WTC11 (cell line): ENCODE data around the gene SIPA1L3.

Experiments
- ATF1 ChIP-seq: sonication (generic); formaldehyde crosslinking; IDR thresholded peaks from 2 replicates; pipeline ENCODE4 v1.8.1; 2023; ENCODE audit warnings: mild to moderate bottlenecking, moderate library complexity, missing genetic modification reagents
- ESRRA ChIP-seq: sonication (generic); formaldehyde crosslinking; IDR thresholded peaks from 2 replicates; pipeline ENCODE4 v1.8.1; 2022; ENCODE audit warnings: mild to moderate bottlenecking, missing genetic modification reagents, borderline replicate concordance
- NFATC4 ChIP-seq: fragments of 250-450 bp; sonication (Bioruptor Pico); IDR thresholded peaks from 2 replicates; pipeline ENCODE4 v1.9.0; 2021; ENCODE audit warnings: mild to moderate bottlenecking
- NR1H2 ChIP-seq: sonication (generic); formaldehyde crosslinking; IDR thresholded peaks from 2 replicates; pipeline ENCODE4 v1.9.0; 2021; ENCODE audit warnings: mild to moderate bottlenecking, moderate library complexity, missing genetic modification reagents
- TCF7 ChIP-seq: sonication (generic); formaldehyde crosslinking; IDR thresholded peaks from 2 replicates; pipeline ENCODE4 v1.8.0; 2022; ENCODE audit warnings: mild to moderate bottlenecking, low read depth, missing genetic modification reagents, moderate library complexity
- TEAD4 ChIP-seq: sonication (generic); formaldehyde crosslinking; IDR thresholded peaks from 2 replicates; pipeline ENCODE4 v1.8.0; 2022; ENCODE audit warnings: mild to moderate bottlenecking, missing genetic modification reagents
- TF ChIP-seq, protein P1 (sequence below): fragments of 200-600 bp; IDR thresholded peaks from 2 replicates; pipeline ENCODE4 v1.8.0; 2022; ENCODE audit warnings: antibody characterized with exemption
- TF ChIP-seq, protein P2 (sequence below): sonication (generic); formaldehyde crosslinking; IDR thresholded peaks from 2 replicates; pipeline ENCODE4 v1.8.0; 2022; ENCODE audit warnings: mild to moderate bottlenecking, missing genetic modification reagents
- TF ChIP-seq, protein P3 (sequence below): sonication (generic); formaldehyde crosslinking; IDR thresholded peaks from 2 replicates; pipeline ENCODE4 v1.8.0; 2023; ENCODE audit warnings: mild to moderate bottlenecking, missing genetic modification reagents
- TF ChIP-seq, protein P4 (sequence below): sonication (generic); formaldehyde crosslinking; IDR thresholded peaks from 2 replicates; pipeline ENCODE4 v1.8.1; 2023; ENCODE audit warnings: mild to moderate bottlenecking, missing genetic modification reagents, moderate library complexity
- TF ChIP-seq, protein P5 (sequence below): fragments of 250-450 bp; sonication (Bioruptor Pico); IDR thresholded peaks from 2 replicates; pipeline ENCODE4 v2.1.2; 2022; ENCODE audit warnings: mild to moderate bottlenecking, moderate library complexity
- TF ChIP-seq, protein P6 (sequence below): sonication (generic); formaldehyde crosslinking; IDR thresholded peaks from 2 replicates; pipeline ENCODE4 v1.8.0; 2023; ENCODE audit warnings: missing genetic modification reagents, mild to moderate bottlenecking, borderline replicate concordance

DNA sequence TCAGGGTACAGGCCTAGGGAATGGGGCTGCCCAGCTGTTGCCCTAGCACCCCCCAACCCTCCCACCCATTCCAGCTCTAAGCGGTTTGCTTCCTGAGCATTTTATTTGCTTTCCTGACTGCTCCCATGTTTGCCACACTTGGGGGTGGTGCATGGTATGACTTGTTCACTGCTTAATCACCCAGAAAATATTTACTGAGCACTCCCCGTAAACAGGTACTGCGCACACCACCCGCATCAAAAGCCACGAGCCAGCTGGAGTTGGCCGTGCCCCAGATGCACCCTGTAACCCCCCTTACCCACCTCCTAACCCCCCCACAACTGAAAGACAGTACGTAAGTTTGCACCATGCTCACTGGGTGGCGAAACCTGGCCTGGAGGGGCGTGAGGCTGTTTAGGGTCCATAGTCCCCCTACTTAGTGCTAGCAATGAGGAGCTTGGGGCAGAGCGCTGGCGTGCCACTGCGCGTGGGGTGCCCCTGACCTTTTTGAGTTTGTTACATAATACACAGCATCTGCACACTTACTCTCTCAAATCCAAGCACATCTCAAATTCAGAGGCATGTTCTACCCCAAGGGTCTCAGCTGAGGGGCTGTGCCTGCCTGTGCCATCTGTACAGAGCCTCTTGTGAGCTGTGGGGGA is 287.2 kb downstream of the SIPA1L3 start:
- TF ChIP-seq TCF7: no peak
- TF ChIP-seq, protein P1, sequence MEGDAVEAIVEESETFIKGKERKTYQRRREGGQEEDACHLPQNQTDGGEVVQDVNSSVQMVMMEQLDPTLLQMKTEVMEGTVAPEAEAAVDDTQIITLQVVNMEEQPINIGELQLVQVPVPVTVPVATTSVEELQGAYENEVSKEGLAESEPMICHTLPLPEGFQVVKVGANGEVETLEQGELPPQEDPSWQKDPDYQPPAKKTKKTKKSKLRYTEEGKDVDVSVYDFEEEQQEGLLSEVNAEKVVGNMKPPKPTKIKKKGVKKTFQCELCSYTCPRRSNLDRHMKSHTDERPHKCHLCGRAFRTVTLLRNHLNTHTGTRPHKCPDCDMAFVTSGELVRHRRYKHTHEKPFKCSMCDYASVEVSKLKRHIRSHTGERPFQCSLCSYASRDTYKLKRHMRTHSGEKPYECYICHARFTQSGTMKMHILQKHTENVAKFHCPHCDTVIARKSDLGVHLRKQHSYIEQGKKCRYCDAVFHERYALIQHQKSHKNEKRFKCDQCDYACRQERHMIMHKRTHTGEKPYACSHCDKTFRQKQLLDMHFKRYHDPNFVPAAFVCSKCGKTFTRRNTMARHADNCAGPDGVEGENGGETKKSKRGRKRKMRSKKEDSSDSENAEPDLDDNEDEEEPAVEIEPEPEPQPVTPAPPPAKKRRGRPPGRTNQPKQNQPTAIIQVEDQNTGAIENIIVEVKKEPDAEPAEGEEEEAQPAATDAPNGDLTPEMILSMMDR: no peak
- TF ChIP-seq NR1H2 (CRISPR knock-in tag): no peak
- TF ChIP-seq ATF1 (CRISPR knock-in tag): no peak
- no peak for TF ChIP-seq ESRRA (CRISPR knock-in tag)
- no peak for TF ChIP-seq TEAD4 (CRISPR knock-in tag)
- no peak for TF ChIP-seq NFATC4 (CRISPR knock-in tag)
- TF ChIP-seq, protein P2, sequence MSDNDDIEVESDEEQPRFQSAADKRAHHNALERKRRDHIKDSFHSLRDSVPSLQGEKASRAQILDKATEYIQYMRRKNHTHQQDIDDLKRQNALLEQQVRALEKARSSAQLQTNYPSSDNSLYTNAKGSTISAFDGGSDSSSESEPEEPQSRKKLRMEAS (CRISPR knock-in tag): no peak
- TF ChIP-seq, protein P3, sequence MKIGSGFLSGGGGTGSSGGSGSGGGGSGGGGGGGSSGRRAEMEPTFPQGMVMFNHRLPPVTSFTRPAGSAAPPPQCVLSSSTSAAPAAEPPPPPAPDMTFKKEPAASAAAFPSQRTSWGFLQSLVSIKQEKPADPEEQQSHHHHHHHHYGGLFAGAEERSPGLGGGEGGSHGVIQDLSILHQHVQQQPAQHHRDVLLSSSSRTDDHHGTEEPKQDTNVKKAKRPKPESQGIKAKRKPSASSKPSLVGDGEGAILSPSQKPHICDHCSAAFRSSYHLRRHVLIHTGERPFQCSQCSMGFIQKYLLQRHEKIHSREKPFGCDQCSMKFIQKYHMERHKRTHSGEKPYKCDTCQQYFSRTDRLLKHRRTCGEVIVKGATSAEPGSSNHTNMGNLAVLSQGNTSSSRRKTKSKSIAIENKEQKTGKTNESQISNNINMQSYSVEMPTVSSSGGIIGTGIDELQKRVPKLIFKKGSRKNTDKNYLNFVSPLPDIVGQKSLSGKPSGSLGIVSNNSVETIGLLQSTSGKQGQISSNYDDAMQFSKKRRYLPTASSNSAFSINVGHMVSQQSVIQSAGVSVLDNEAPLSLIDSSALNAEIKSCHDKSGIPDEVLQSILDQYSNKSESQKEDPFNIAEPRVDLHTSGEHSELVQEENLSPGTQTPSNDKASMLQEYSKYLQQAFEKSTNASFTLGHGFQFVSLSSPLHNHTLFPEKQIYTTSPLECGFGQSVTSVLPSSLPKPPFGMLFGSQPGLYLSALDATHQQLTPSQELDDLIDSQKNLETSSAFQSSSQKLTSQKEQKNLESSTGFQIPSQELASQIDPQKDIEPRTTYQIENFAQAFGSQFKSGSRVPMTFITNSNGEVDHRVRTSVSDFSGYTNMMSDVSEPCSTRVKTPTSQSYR: no peak
- TF ChIP-seq, protein P4, sequence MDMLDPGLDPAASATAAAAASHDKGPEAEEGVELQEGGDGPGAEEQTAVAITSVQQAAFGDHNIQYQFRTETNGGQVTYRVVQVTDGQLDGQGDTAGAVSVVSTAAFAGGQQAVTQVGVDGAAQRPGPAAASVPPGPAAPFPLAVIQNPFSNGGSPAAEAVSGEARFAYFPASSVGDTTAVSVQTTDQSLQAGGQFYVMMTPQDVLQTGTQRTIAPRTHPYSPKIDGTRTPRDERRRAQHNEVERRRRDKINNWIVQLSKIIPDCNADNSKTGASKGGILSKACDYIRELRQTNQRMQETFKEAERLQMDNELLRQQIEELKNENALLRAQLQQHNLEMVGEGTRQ (CRISPR knock-in tag): no peak
- TF ChIP-seq, protein P5, sequence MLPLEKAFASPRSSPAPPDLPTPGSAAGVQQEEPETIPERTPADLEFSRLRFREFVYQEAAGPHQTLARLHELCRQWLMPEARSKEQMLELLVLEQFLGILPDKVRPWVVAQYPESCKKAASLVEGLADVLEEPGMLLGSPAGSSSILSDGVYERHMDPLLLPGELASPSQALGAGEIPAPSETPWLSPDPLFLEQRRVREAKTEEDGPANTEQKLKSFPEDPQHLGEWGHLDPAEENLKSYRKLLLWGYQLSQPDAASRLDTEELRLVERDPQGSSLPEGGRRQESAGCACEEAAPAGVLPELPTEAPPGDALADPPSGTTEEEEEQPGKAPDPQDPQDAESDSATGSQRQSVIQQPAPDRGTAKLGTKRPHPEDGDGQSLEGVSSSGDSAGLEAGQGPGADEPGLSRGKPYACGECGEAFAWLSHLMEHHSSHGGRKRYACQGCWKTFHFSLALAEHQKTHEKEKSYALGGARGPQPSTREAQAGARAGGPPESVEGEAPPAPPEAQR (CRISPR knock-in tag): no peak
- TF ChIP-seq, protein P6, sequence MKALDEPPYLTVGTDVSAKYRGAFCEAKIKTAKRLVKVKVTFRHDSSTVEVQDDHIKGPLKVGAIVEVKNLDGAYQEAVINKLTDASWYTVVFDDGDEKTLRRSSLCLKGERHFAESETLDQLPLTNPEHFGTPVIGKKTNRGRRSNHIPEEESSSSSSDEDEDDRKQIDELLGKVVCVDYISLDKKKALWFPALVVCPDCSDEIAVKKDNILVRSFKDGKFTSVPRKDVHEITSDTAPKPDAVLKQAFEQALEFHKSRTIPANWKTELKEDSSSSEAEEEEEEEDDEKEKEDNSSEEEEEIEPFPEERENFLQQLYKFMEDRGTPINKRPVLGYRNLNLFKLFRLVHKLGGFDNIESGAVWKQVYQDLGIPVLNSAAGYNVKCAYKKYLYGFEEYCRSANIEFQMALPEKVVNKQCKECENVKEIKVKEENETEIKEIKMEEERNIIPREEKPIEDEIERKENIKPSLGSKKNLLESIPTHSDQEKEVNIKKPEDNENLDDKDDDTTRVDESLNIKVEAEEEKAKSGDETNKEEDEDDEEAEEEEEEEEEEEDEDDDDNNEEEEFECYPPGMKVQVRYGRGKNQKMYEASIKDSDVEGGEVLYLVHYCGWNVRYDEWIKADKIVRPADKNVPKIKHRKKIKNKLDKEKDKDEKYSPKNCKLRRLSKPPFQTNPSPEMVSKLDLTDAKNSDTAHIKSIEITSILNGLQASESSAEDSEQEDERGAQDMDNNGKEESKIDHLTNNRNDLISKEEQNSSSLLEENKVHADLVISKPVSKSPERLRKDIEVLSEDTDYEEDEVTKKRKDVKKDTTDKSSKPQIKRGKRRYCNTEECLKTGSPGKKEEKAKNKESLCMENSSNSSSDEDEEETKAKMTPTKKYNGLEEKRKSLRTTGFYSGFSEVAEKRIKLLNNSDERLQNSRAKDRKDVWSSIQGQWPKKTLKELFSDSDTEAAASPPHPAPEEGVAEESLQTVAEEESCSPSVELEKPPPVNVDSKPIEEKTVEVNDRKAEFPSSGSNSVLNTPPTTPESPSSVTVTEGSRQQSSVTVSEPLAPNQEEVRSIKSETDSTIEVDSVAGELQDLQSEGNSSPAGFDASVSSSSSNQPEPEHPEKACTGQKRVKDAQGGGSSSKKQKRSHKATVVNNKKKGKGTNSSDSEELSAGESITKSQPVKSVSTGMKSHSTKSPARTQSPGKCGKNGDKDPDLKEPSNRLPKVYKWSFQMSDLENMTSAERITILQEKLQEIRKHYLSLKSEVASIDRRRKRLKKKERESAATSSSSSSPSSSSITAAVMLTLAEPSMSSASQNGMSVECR: no peak
